ENCODE measurements around the gene DCC. TPM values are rescaled to one million over a fixed set of nuclear protein-coding genes. Genes with fewer than 3 reads are reported as not detected.

DCC gene
- total and polyA plus RNA-seq, 4 donors, result 0.16 to 5.3 (median 2.5) TPM

DNA sequence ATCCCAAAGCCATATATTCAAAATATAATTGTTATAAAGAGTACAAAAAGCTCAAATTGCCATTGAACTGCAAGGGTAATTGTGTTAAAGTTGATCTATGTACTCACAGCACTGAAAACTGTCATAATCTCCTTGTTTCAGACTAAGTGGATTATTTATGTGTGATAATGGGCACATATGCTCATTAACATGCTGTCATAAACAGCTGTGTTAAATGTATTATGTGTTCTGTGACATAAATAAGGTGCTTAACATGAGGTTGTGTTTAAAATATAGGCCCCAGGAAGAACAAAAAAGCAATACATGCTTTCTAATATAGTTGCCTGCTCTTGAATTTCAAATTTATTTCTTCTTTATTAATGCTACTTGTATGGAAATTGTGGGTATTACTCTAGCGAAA is 409.5 kb downstream of the DCC start:
- H3K27ac ChIP-seq (ENCODE audit: low read depth in 1 of 2, low read length in 1 of 2), result no peak overlapping the region
- ATAC-seq (ENCODE audit: insufficient read depth, low FRiP score) (no peak), DNase-seq (peak in 2 of 3 donors; percentile 42 to 61)
- no peaks in the 10 kb centered on the region for H3K27me3 ChIP-seq (ENCODE audit: control insufficient read depth in 3 of 3, insufficient read depth in 3 of 3, low read length in 2 of 3)
- no peak overlapping the region for H3K4me3 ChIP-seq
- no peaks in the 10 kb centered on the region for H3K36me3 ChIP-seq (ENCODE audit: control insufficient read depth in 4 of 4, insufficient read depth in 4 of 4, low read length in 4 of 4)
- 78 to 81% methylated on average over 1 of the region's 1 CpG for WGBS, 2 donors
- no peak overlapping the region for H3K9ac ChIP-seq (ENCODE audit: insufficient read depth in 1 of 2, low read length in 2 of 2)
- H3K9me3 ChIP-seq (ENCODE audit: control insufficient read depth in 4 of 4, insufficient read depth in 3 of 4, low read length in 3 of 4), result peaks cover 0 to 5% (median 0%) of the 10 kb centered on the region in 4 donors
- peaks cover 0 to 18% (median 0%) of the 10 kb centered on the region in 5 donors for H3K4me1 ChIP-seq (ENCODE audit: control insufficient read depth in 5 of 5, insufficient read depth in 5 of 5, low read length in 5 of 5)
- TF ChIP-seq, protein P1, sequence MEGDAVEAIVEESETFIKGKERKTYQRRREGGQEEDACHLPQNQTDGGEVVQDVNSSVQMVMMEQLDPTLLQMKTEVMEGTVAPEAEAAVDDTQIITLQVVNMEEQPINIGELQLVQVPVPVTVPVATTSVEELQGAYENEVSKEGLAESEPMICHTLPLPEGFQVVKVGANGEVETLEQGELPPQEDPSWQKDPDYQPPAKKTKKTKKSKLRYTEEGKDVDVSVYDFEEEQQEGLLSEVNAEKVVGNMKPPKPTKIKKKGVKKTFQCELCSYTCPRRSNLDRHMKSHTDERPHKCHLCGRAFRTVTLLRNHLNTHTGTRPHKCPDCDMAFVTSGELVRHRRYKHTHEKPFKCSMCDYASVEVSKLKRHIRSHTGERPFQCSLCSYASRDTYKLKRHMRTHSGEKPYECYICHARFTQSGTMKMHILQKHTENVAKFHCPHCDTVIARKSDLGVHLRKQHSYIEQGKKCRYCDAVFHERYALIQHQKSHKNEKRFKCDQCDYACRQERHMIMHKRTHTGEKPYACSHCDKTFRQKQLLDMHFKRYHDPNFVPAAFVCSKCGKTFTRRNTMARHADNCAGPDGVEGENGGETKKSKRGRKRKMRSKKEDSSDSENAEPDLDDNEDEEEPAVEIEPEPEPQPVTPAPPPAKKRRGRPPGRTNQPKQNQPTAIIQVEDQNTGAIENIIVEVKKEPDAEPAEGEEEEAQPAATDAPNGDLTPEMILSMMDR (IDR thresholded peaks at IDR 0.05; ENCODE audit: control extremely low read depth, extremely low read depth), result no peak

DNA sequence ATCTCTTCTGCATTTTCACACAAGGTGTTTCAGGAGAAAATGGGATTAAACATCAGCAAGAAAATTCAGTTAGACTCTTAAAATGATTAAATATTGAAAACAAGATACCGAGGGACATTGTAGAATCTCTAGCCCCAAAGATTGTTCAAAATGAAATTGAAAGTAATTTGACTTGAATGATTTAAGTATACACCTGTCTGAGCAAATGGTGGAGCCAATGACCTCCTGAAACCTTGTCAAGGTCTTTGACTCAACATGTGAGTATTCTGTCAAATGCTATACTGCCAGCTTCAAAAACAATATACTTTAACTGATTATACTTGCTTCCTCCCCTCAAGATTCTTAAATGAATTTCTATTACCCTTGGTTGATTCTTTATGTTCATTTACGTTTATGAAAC is 411.0 kb downstream of the DCC start:
- Histone ChIP-seq H3K9ac (ENCODE audit: insufficient read depth in 1 of 2, low read length in 2 of 2) (no peak overlapping the region), H3K36me3 (ENCODE audit: control insufficient read depth in 4 of 4, insufficient read depth in 4 of 4, low read length in 4 of 4) (no peaks in the 10 kb centered on the region), H3K4me1 (ENCODE audit: control insufficient read depth in 5 of 5, insufficient read depth in 5 of 5, low read length in 5 of 5) (peaks cover 0 to 18% (median 0%) of the 10 kb centered on the region in 5 donors), H3K9me3 (ENCODE audit: control insufficient read depth in 4 of 4, insufficient read depth in 3 of 4, low read length in 3 of 4) (peaks cover 0 to 5% (median 0%) of the 10 kb centered on the region in 4 donors), H3K27ac (ENCODE audit: low read depth in 1 of 2, low read length in 1 of 2) (no peak overlapping the region), H3K4me3 (no peak overlapping the region), H3K27me3 (ENCODE audit: control insufficient read depth in 3 of 3, insufficient read depth in 3 of 3, low read length in 2 of 3) (no peaks in the 10 kb centered on the region)
- TF ChIP-seq, protein P1 (IDR thresholded peaks at IDR 0.05; ENCODE audit: control extremely low read depth, extremely low read depth), result no peak
- ATAC-seq (ENCODE audit: insufficient read depth, low FRiP score), result no peak
- WGBS, 2 donors, result 64 to 78% methylated on average over 2 of the region's 2 CpGs
- DNase-seq, result no peak

DNA sequence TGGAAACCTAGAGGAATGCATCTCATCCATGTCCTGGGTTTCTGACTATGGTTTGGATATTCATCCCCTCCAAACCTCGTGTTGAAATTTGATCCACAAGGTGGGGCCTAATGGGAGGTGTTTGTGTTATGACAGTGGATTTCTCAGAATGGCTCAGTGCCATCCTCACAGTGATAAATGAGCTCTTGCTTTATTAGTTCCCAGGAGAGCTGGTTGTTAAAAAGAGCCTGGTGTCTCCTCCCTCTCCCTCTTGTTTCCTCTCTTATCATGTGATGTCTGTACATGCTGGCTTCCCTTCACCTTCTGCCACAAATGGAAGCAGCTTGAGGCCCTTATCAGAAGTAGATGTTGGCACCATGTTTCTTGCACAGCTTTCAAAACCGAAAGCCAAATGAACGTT is 424.3 kb downstream of the DCC start:
- DNase-seq (no peak), ATAC-seq (ENCODE audit: insufficient read depth, low FRiP score) (no peak)
- Histone ChIP-seq H3K9ac (ENCODE audit: insufficient read depth in 1 of 2, low read length in 2 of 2) (no peak overlapping the region), H3K27me3 (ENCODE audit: control insufficient read depth in 3 of 3, insufficient read depth in 3 of 3, low read length in 2 of 3) (no peaks in the 10 kb centered on the region), H3K36me3 (ENCODE audit: control insufficient read depth in 4 of 4, insufficient read depth in 4 of 4, low read length in 4 of 4) (no peaks in the 10 kb centered on the region), H3K9me3 (ENCODE audit: control insufficient read depth in 4 of 4, insufficient read depth in 3 of 4, low read length in 3 of 4) (peaks cover 0 to 4% (median 0%) of the 10 kb centered on the region in 4 donors), H3K27ac (ENCODE audit: low read depth in 1 of 2, low read length in 1 of 2) (no peak overlapping the region), H3K4me1 (ENCODE audit: control insufficient read depth in 5 of 5, insufficient read depth in 5 of 5, low read length in 5 of 5) (no peaks in the 10 kb centered on the region), H3K4me3 (no peak overlapping the region)
- WGBS, 2 donors, result 54 to 68% methylated on average over 3 of the region's 3 CpGs
- TF ChIP-seq, protein P1 (IDR thresholded peaks at IDR 0.05; ENCODE audit: control extremely low read depth, extremely low read depth), result no peak

DNA sequence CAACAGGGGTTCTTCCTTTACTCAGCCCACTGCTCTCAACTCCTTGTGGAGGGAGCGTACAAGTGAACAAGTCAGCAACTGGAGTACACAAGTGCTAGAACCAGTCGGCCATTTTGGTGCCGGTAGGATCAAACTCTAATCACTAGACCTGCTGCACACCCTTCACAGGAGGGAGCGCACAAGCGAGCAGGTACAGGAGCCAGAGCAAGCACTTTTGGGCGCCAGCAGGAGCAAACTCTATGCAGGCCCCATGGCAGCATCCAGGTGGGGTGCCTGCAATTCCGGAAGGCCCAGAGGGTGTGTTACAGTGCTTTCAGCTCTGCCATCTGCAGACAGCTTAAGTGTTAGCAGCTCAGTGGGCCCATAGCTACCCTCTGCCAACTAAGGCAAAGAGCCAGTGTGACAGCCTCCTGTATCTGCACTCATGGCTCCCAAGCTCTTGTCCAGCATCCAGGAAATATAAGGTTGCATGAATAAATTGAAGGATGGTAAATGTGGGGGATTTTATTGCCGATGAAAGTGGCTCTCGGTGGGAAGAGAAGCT is 426.1 kb downstream of the DCC start:
- 83 to 84% methylated on average over 9 of the region's 9 CpGs for WGBS, 2 donors
- no peak for DNase-seq
- H3K27ac ChIP-seq (ENCODE audit: low read depth in 1 of 2, low read length in 1 of 2), result no peak overlapping the region
- H3K4me1 ChIP-seq (ENCODE audit: control insufficient read depth in 5 of 5, insufficient read depth in 5 of 5, low read length in 5 of 5), result no peaks in the 10 kb centered on the region
- H3K4me3 ChIP-seq, result no peak overlapping the region
- no peaks in the 10 kb centered on the region for H3K9me3 ChIP-seq (ENCODE audit: control insufficient read depth in 4 of 4, insufficient read depth in 3 of 4, low read length in 3 of 4)
- H3K36me3 ChIP-seq (ENCODE audit: control insufficient read depth in 4 of 4, insufficient read depth in 4 of 4, low read length in 4 of 4), result no peaks in the 10 kb centered on the region
- no peak for ATAC-seq (ENCODE audit: insufficient read depth, low FRiP score)
- TF ChIP-seq, protein P1 (IDR thresholded peaks at IDR 0.05; ENCODE audit: control extremely low read depth, extremely low read depth), result no peak
- no peaks in the 10 kb centered on the region for H3K27me3 ChIP-seq (ENCODE audit: control insufficient read depth in 3 of 3, insufficient read depth in 3 of 3, low read length in 2 of 3)
- H3K9ac ChIP-seq (ENCODE audit: insufficient read depth in 1 of 2, low read length in 2 of 2), result no peak overlapping the region

All from lung (tissue), 12 donors.